SK-N-SH treated with all-trans-retinoic acid at 6 μM for 48 hours (cell line): Measurements from ENCODE around the gene PRDM9.

Source experiments
- GLIS3 ChIP-seq: fragments of 250-450 bp; sonication (Bioruptor Pico); IDR thresholded peaks from 2 replicates; pipeline ENCODE4 v1.5.0; 2020; ENCODE audit warnings: mild to moderate bottlenecking, moderate library complexity
- ISL1 ChIP-seq: fragments of 250-450 bp; sonication (Bioruptor Pico); IDR thresholded peaks from 2 replicates; pipeline ENCODE4 v2.1.2; 2022; ENCODE audit warnings: mild to moderate bottlenecking, moderate library complexity
- PATZ1 ChIP-seq: fragments of 250-450 bp; sonication (Bioruptor Pico); IDR thresholded peaks from 2 replicates; pipeline ENCODE4 v1.8.0; 2020; ENCODE audit warnings: mild to moderate bottlenecking, moderate library complexity, borderline replicate concordance
- ZFP3 ChIP-seq: fragments of 250-450 bp; sonication (Bioruptor Pico); IDR thresholded peaks from 2 replicates; pipeline ENCODE4 v1.5.0; 2020; ENCODE audit warnings: mild to moderate bottlenecking, moderate library complexity
- ZNF70 ChIP-seq: fragments of 450-650 bp; formaldehyde crosslinking; IDR thresholded peaks from 2 replicates; pipeline ENCODE4 v1.5.0; 2020; ENCODE audit warnings: mild to moderate bottlenecking, moderate library complexity

GRCh38 chr5:23530571-23530970 is 23.2 kb downstream of the PRDM9 start:
- TF ChIP-seq PATZ1 (CRISPR knock-in tag) = no peak
- no peak for TF ChIP-seq ISL1
- no peak for TF ChIP-seq ZFP3
- TF ChIP-seq GLIS3 (CRISPR knock-in tag) = no peak
- TF ChIP-seq ZNF70 (CRISPR knock-in tag) = no peak
